Measurements from ENCODE around the gene TLR10.
"Not testable (repeated sequence)": the region's sequence is repeated elsewhere in the genome, so short reads cannot be mapped to it uniquely, and the experiment has no call there.

The TLR10 gene

GRCh38 chr4:38800366-38800765, 17.6 kb upstream of the TLR10 start:
- no peak for DNase-seq

- DNase-seq: no peak
These were observed 12.3 kb upstream of the TLR10 start for GRCh38 chr4:38795087-38795486.

GRCh38 chr4:38794051-38794450, 11.3 kb upstream of the TLR10 start:
- no peak for DNase-seq

- DNase-seq: no peak
These were observed 8.2 kb upstream of the TLR10 start for GRCh38 chr4:38791010-38791409.

GRCh38 chr4:38788317-38788716, 5.5 kb upstream of the TLR10 start:
- no peak for DNase-seq

GRCh38 chr4:38787693-38788092, 4.9 kb upstream of the TLR10 start:
- DNase-seq: no peak

- no peak for DNase-seq
These were observed 3.2 kb upstream of the TLR10 start for GRCh38 chr4:38785901-38786402.

GRCh38 chr4:38785041-38785790, 2.4 kb upstream of the TLR10 start:
- DNase-seq: no peak

GRCh38 chr4:38784141-38784540, 1.4 kb upstream of the TLR10 start:
- DNase-seq: no peak

- DNase-seq: no peak
These were observed 295 bp upstream of the TLR10 start for GRCh38 chr4:38783109-38783460.

GRCh38 chr4:38781854-38782261, 932 bp downstream of the TLR10 start:
- DNase-seq: no peak

- no peak for DNase-seq
These were observed 1.8 kb downstream of the TLR10 start for GRCh38 chr4:38780833-38781484.

- no peak for DNase-seq
These were observed 3.0 kb downstream of the TLR10 start for GRCh38 chr4:38779790-38780189.

GRCh38 chr4:38777925-38778324, 4.9 kb downstream of the TLR10 start:
- DNase-seq: not testable (repeated sequence)

GRCh38 chr4:38775326-38775725, 7.5 kb downstream of the TLR10 start:
- DNase-seq: no peak

- no peak for DNase-seq
These were observed 8.4 kb downstream of the TLR10 start for GRCh38 chr4:38774181-38774955.

GRCh38 chr4:38770281-38770680, 12.5 kb downstream of the TLR10 start:
- DNase-seq: not testable (repeated sequence)

- no peak for DNase-seq
These were observed 12.9 kb downstream of the TLR10 start for GRCh38 chr4:38769857-38770256.

GRCh38 chr4:38769441-38769840, 13.3 kb downstream of the TLR10 start:
- no peak for DNase-seq

- DNase-seq: no peak
These were observed 13.8 kb downstream of the TLR10 start for GRCh38 chr4:38768968-38769394.

- not testable (repeated sequence) for DNase-seq
These were observed 15.8 kb downstream of the TLR10 start for GRCh38 chr4:38766940-38767339.

- DNase-seq: no peak
These were observed 17.4 kb downstream of the TLR10 start for GRCh38 chr4:38765382-38765781.

- DNase-seq: no peak
These were observed 18.5 kb downstream of the TLR10 start for GRCh38 chr4:38764277-38764676.

GRCh38 chr4:38762560-38762959, 20.2 kb downstream of the TLR10 start:
- DNase-seq: no peak
